ENCODE measurements around the gene CFAP54.

- TF ChIP-seq, protein P1, sequence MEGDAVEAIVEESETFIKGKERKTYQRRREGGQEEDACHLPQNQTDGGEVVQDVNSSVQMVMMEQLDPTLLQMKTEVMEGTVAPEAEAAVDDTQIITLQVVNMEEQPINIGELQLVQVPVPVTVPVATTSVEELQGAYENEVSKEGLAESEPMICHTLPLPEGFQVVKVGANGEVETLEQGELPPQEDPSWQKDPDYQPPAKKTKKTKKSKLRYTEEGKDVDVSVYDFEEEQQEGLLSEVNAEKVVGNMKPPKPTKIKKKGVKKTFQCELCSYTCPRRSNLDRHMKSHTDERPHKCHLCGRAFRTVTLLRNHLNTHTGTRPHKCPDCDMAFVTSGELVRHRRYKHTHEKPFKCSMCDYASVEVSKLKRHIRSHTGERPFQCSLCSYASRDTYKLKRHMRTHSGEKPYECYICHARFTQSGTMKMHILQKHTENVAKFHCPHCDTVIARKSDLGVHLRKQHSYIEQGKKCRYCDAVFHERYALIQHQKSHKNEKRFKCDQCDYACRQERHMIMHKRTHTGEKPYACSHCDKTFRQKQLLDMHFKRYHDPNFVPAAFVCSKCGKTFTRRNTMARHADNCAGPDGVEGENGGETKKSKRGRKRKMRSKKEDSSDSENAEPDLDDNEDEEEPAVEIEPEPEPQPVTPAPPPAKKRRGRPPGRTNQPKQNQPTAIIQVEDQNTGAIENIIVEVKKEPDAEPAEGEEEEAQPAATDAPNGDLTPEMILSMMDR (IDR thresholded peaks at IDR 0.05; ENCODE audit: insufficient read depth, low read depth, low read length), result no peak
- TF ChIP-seq EZH2 (IDR thresholded peaks at IDR 0.05; ENCODE audit: insufficient read depth, low read length), result no peak
These were observed 319.2 kb downstream of the CFAP54 start for GRCh38 chr12:96808587-96808986.
